Measurements from ENCODE around the gene PCDH1. TPM values are rescaled to one million over a fixed set of nuclear protein-coding genes. Genes with fewer than 3 reads are reported as not detected.

PCDH1 gene
- total RNA-seq, 2 donors from 2014 or later: 45.4 to 69.7 TPM

DNA sequence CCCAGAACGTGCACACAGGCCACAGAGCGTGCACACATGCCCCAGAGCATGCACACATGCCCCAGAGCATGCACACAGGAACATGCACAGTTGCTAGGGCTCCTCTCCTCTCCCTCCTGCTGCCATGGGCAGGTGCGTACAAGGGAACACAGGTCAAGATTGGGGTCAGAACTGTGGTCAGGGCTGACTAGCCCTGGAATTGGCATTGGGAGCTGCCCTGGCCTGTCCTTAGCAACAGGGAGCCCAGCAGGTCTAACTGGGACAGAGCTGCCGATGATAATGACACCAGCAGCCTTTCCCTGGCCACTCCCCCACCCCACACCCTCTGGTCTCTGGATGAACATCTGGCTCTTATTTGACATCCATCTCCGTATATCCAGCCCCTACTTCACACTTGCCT is 8.0 kb downstream of the PCDH1 start:
- H3K36me3 Mint-ChIP-seq (ENCODE audit: low read depth): peaks cover 39% of the 10 kb centered on the region

DNA sequence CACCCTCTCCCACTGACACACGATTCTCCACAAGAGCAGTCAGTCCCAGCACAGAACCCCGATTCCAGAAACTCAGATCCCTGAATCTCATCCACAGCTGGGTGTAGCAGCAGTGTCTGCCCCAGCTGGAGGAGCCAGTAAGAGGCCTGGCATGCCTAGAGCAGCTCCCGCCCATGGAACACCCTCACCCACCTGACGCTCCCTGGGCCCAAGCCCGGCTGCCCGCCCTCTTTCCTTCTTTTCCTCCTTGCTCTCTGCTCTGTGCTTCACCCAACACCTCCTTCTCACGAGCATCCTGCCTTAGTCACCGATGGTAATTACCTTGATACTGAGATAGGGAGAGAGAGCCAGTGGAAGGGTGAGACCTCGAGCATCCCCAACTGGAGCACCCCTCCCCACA is 8.7 kb downstream of the PCDH1 start:
- H3K4me1 Mint-ChIP-seq: peaks cover 45% of the 10 kb centered on the region
- no peak overlapping the region for H3K4me3 Mint-ChIP-seq
- H3K27ac Mint-ChIP-seq: no peak overlapping the region
- H3K4me3 ChIP-seq (ENCODE audit: low read length): no peak overlapping the region
- H3K4me1 ChIP-seq (ENCODE audit: control insufficient read depth, insufficient read depth, low read length): peaks cover 24% of the 10 kb centered on the region
- no peaks in the 10 kb centered on the region for H3K27me3 ChIP-seq (ENCODE audit: control insufficient read depth, insufficient read depth, low read length, poor library complexity, severe bottlenecking)
- H3K36me3 Mint-ChIP-seq (ENCODE audit: low read depth): peaks cover 46% of the 10 kb centered on the region
- no peaks in the 10 kb centered on the region for H3K27me3 Mint-ChIP-seq (ENCODE audit: insufficient read depth)
- no peaks in the 10 kb centered on the region for H3K9me3 ChIP-seq (ENCODE audit: control insufficient read depth, low read length)
- H3K9ac ChIP-seq (ENCODE audit: extremely low read depth, low read length, poor library complexity, severe bottlenecking): no peak overlapping the region
- peak; percentile 43 for DNase-seq
- no peak overlapping the region for H3K27ac ChIP-seq (ENCODE audit: low read depth, low read length)
- no peaks in the 10 kb centered on the region for H3K9me3 Mint-ChIP-seq
- 94 to 97% methylated on average over 3 to 9 of the region's 9 CpGs for WGBS, 2 experiments (ENCODE audit: insufficient coverage in 1 of 2, insufficient read length in 1 of 2)
- TF ChIP-seq, protein P1, sequence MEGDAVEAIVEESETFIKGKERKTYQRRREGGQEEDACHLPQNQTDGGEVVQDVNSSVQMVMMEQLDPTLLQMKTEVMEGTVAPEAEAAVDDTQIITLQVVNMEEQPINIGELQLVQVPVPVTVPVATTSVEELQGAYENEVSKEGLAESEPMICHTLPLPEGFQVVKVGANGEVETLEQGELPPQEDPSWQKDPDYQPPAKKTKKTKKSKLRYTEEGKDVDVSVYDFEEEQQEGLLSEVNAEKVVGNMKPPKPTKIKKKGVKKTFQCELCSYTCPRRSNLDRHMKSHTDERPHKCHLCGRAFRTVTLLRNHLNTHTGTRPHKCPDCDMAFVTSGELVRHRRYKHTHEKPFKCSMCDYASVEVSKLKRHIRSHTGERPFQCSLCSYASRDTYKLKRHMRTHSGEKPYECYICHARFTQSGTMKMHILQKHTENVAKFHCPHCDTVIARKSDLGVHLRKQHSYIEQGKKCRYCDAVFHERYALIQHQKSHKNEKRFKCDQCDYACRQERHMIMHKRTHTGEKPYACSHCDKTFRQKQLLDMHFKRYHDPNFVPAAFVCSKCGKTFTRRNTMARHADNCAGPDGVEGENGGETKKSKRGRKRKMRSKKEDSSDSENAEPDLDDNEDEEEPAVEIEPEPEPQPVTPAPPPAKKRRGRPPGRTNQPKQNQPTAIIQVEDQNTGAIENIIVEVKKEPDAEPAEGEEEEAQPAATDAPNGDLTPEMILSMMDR (conservative IDR thresholded peaks at IDR 0.05): no peak
- peaks cover 48% of the 10 kb centered on the region for H3K36me3 ChIP-seq (ENCODE audit: control insufficient read depth, insufficient read depth, low read length)

More for the DNA sequence above, 8.0 kb downstream of the PCDH1 start:
- peaks cover 52% of the 10 kb centered on the region for H3K4me1 Mint-ChIP-seq
- no peak overlapping the region for H3K4me3 Mint-ChIP-seq
- Histone ChIP-seq H3K9me3 (ENCODE audit: control insufficient read depth, low read length) (no peaks in the 10 kb centered on the region), H3K27ac (ENCODE audit: low read depth, low read length) (no peak overlapping the region), H3K4me1 (ENCODE audit: control insufficient read depth, insufficient read depth, low read length) (peaks cover 31% of the 10 kb centered on the region), H3K27me3 (ENCODE audit: control insufficient read depth, insufficient read depth, low read length, poor library complexity, severe bottlenecking) (no peaks in the 10 kb centered on the region), H3K9ac (ENCODE audit: extremely low read depth, low read length, poor library complexity, severe bottlenecking) (no peak overlapping the region), H3K4me3 (ENCODE audit: low read length) (no peak overlapping the region), H3K36me3 (ENCODE audit: control insufficient read depth, insufficient read depth, low read length) (peaks cover 41% of the 10 kb centered on the region)
- no peaks in the 10 kb centered on the region for H3K27me3 Mint-ChIP-seq (ENCODE audit: insufficient read depth)
- H3K27ac Mint-ChIP-seq: peak overlapping the region; percentile 3
- no peaks in the 10 kb centered on the region for H3K9me3 Mint-ChIP-seq
- peak; percentile 55 for DNase-seq
- TF ChIP-seq, protein P1 (conservative IDR thresholded peaks at IDR 0.05): no peak
- 86 to 88% methylated on average over 2 to 5 of the region's 5 CpGs for WGBS, 2 experiments (ENCODE audit: insufficient coverage in 1 of 2, insufficient read length in 1 of 2)

DNA sequence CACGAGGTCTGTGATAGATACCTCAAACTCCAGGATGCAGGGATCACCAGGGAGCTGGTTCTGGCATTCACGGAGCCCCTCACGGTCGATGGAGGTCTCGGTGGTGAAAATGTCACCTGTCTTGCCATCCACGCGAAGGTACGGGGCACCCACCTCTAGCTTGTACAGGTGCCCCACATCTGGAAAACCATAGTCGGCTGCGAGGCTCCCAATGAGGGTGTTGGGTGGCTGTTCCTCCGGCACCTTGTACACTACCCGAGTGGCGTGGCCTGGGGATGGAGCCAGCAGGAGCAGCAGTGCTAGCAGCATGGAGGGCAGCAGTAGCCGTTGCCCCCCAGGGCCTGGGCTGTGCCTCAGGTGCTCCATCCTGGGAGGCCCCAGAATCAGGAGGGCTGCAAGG is 9.2 kb downstream of the PCDH1 start:
- Histone ChIP-seq H3K4me3 (ENCODE audit: low read length) (no peak overlapping the region), H3K9me3 (ENCODE audit: control insufficient read depth, low read length) (no peaks in the 10 kb centered on the region), H3K4me1 (ENCODE audit: control insufficient read depth, insufficient read depth, low read length) (peaks cover 23% of the 10 kb centered on the region), H3K36me3 (ENCODE audit: control insufficient read depth, insufficient read depth, low read length) (peaks cover 52% of the 10 kb centered on the region), H3K9ac (ENCODE audit: extremely low read depth, low read length, poor library complexity, severe bottlenecking) (no peak overlapping the region), H3K27ac (ENCODE audit: low read depth, low read length) (no peak overlapping the region), H3K27me3 (ENCODE audit: control insufficient read depth, insufficient read depth, low read length, poor library complexity, severe bottlenecking) (no peaks in the 10 kb centered on the region)
- peaks cover 40% of the 10 kb centered on the region for H3K4me1 Mint-ChIP-seq
- DNase-seq: peak; percentile 26
- no peaks in the 10 kb centered on the region for H3K9me3 Mint-ChIP-seq
- peaks cover 50% of the 10 kb centered on the region for H3K36me3 Mint-ChIP-seq (ENCODE audit: low read depth)
- 96 to 97% methylated on average over 11 to 14 of the region's 14 CpGs for WGBS, 2 experiments (ENCODE audit: insufficient coverage in 1 of 2, insufficient read length in 1 of 2)
- H3K27ac Mint-ChIP-seq: no peak overlapping the region
- H3K27me3 Mint-ChIP-seq (ENCODE audit: insufficient read depth): no peaks in the 10 kb centered on the region
- H3K4me3 Mint-ChIP-seq: no peak overlapping the region
- TF ChIP-seq, protein P1 (conservative IDR thresholded peaks at IDR 0.05): no peak

Measured in endodermal cell (in vitro differentiated cells).